HG03095 (cell line): ENCODE measurements around the gene ICE2.

ENCODE experiments used
- ATAC-seq: cut with Tn5 transposase; IDR thresholded peaks from one replicate; pipeline ENCODE4 v1.9.1; 2021; ENCODE audit warnings: moderate library complexity; ENCODE audit not compliant: unreplicated experiment

ICE2 gene

DNA sequence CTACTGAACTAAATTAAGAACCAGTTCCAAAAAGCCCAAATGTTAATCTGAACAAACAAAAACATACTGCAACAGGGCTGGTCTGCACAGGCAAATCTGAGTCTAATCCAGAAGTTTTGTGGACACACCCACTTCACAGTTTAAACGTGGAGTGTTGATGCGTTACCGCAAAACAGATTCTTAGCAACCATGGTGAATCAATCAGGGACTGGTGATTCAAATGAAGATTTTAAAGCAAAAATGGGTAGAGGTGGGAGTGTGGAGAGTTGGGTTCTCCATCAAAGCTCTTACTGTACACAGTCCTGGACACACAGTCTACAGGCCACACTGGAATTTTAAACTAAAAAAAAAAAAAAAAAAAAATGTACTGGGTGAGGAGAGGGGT is 86.3 kb downstream of the ICE2 start:
- ATAC-seq, result no peak

- ATAC-seq, result no peak
These were observed 87.1 kb downstream of the ICE2 start for GRCh38 chr15:60391722-60392315.

GRCh38 chr15:60390871-60391501 is 88.0 kb downstream of the ICE2 start:
- ATAC-seq, result no peak

GRCh38 chr15:60390231-60390630 is 88.7 kb downstream of the ICE2 start:
- no peak for ATAC-seq

- ATAC-seq, result peak; percentile 65
These were observed 89.5 kb downstream of the ICE2 start for GRCh38 chr15:60389261-60390077.

- ATAC-seq, result no peak
These were observed 91.6 kb downstream of the ICE2 start for GRCh38 chr15:60387321-60387720.

DNA sequence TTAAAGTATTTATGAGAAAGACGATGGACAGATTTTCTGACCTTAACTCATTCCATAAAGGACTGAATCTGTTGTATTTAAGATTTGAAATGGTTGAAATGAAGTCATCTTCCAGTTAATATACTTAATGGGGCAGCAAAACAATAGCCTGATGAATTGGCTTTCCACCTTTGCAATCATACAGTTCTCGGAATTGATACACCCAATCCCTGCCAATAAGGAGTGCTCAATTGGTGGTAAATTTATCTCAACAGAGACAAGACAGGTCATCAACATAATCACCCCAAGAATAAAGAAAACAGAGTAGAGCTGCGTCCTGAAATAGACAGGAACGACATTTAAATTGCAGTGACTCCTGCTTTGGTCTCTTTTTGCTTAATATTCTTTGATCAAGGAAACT is 92.3 kb downstream of the ICE2 start:
- ATAC-seq, result no peak

GRCh38 chr15:60385620-60386552 is 93.1 kb downstream of the ICE2 start:
- ATAC-seq, result no peak

DNA sequence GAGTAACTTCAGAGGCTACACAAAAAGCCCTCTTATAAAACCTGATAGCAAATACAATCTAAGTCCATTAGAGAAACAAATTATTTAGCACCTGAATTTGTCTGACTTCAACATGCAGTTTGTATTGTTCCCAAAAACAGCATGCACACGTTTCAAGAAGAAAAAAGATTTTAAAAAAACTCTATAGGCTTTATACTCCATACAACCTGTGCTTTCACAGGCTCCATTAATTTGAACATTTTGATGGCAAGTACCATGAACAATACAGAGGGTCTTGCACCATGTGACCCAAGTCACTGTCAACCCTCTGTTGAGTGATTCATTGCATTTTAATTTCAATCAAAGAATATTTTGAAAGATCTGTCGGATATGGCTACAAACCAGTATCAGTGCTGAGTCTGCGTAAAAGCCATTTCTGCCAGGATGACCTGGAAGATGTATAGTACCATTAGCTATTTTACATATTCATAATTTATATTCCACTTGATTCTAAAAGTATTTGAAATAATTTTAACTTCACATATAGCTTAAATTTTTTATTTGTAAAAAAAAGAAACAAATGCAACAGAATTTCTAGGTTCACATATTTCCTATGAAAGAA is 94.3 kb downstream of the ICE2 start:
- ATAC-seq, result no peak

DNA sequence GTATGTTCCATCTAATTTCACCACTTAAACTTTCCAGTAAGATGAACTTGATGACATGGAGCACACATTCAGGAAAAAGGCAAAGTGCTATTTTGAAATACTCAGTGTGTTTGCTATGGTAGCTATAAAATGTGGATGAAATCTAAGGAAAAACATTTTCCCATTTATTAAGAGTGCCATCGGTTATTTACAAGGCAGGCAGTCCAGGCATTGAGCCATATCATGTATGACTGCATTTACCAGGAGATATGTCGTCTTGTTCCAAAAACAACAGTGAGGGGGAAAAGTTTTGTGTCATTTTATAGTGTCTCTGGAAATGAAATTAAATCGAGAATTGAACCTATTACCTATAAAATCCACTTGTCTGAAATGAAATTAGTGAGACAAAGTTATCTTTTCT is 94.9 kb downstream of the ICE2 start:
- ATAC-seq, result no peak

DNA sequence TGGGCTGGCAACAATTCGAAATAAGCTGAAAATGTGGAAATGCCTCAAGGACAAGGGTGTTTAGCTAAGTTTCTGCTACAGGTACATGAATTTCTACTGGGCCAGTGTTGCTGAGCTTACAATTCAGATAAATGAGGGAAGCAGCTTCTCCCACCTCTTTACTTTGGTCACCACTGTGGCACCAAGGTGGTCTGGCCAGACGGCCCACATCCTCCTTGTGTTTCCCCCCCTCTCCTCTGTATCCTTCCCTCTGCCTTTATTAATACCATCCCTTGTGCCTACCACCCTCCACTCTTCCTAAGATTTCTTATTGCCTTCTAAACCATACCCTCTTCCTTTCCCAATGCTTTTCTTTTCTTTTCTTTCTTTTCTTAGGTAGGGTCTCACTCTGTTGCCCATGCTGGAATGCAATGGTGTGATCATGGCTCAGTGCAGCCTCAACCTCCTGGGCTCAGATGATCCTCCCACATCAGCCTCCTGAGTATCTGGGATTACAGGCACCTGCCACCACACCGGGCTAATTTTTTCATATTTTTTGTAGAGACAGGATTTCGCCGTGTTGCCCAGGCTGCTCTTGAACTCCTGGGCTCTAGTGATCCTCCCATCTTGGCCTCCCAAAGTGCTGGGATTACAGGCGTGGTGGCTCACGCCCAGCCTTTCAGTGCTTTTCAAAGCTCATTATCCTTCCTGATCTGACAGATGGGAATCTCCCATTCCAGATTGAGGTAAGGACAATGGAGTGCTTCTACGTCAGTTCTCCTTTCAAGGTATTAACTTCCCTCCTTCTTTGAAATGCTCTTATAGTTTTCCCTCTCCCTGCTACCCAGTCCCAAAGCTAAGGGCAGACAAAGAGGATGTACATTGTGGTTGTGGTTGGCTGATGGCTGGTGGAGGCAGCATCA is 95.9 kb downstream of the ICE2 start:
- no peak for ATAC-seq

GRCh38 chr15:60381148-60381788 is 97.7 kb downstream of the ICE2 start:
- ATAC-seq, result no peak

DNA sequence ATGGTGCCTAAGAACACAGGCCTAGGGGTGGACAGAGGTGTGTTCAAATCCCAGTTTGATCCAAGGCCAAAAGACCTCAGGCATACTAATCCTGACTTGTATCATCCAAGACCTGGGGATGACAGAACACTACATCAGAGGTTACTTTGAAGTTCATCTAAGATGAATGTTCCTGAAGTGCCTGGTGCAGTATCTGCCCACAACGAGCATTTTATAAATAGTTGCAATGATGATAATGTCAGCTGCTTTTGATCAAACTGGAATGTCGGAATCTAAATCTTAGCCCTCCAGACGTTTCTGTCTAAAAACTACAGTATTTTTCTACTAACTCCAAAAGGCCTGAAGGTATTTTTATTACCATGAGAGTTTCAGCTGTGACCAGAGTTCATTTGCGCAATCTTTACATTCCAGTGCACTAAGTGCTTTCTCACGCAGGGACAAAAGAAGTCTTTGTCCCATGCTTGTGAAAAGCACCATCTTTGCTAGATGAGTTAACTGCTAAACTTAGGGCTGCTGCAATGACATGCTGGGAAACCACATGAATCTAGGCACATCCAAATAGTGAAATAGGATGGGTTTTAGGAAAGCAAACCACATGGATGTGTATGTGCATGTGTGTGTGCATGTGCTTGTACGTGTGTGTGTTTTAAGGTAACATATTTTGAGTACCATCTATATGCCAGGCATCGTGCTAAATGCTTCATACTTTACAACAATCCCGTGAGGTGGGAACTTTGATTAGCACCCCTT is 99.2 kb downstream of the ICE2 start:
- ATAC-seq, result no peak

GRCh38 chr15:60379185-60379524 is 99.8 kb downstream of the ICE2 start:
- ATAC-seq, result no peak

DNA sequence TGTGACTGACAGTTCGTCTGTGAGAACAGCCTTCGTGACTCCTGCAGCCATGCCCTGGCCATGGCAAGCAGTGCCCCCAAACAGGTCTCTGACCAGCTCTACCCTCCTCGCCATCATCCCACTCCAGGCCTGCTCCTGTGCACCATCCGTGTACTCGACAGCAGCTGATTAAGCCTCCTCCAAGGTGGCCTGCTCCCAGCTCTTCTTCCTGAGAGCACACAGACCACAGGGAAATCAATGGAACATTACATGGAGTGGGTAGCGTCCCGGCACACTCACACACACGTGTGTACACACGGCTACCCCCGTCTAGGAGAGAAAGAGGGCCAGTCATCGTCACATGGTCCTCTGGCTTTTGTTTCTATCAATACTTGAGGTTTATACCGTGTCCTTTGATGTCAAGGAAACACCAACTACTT is 102.3 kb downstream of the ICE2 start:
- no peak for ATAC-seq

- no peak for ATAC-seq
These were observed 103.6 kb downstream of the ICE2 start for GRCh38 chr15:60375306-60375705.

DNA sequence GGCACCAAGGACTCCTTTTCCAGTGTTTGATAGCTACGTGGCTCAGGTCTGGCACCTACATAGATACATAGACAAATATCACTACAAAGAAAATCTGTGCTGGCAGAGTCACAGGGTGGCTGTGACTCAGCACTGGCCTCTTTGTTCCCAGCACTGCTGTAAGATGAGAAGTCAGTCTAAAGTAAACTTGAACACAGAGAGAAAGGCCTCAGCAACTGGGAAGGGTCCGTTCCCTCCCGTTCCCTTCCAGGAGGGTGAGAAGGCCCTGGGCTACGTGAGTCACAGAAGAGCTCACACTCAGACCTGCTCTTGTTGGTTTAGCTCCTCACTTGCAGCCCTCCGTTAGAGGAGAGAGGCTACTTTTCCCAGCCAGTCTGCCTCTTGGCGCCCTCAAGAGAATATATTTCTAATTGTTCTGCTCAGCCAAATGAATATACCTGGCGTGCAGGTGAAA is 104.3 kb downstream of the ICE2 start:
- ATAC-seq, result no peak

DNA sequence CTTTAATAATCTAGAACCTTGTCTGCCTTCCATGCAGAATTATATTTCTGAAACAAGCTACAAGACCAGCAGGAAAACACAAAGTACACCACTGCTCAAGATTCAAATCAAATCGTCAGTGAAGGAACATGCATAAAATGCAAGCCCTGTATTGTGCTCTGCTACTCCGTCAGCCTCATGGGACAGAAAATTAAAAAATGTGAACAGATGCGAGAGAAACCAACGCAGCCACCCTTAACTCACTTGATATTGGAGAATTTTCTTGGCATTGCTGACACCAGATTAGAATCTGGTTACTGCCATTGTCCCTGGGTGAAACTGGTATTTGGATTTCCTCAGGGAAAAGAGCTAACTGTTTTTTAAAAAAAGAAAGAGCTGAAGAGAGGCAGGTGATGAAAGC is 104.7 kb downstream of the ICE2 start:
- no peak for ATAC-seq

- no peak for ATAC-seq
These were observed 105.2 kb downstream of the ICE2 start for GRCh38 chr15:60373745-60374144.
